ENCODE data around the gene RAB20.
"Not testable (repeated sequence)": the region's sequence is repeated elsewhere in the genome, so short reads cannot be mapped to it uniquely, and the experiment has no call there.

RAB20 gene

GRCh38 chr13:110506859-110507566 is 54.5 kb downstream of the RAB20 start:
- DNase-seq = peak; percentile 37

- DNase-seq = no peak
Measured at GRCh38 chr13:110506396-110506795, 55.1 kb downstream of the RAB20 start.

DNA sequence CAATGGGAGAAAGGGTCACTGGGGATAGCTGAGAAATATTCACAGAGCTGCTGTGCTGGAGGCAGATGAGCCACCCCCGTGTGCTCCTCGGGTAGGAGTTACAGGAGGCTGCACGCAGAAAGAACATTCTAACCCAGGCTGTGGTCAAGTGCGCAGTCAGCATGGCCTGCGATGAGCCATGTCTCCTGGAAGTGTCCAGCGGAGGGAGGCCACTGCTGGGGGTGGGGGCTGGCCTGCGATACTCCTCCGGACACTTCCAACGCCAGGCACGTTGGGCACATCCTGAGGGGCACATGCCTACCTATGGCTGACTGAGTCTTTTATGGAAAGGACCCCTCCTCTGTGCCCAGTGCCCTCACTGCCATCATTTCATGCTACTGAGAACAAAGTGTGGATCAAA is 55.9 kb downstream of the RAB20 start:
- DNase-seq = no peak

GRCh38 chr13:110503979-110504499 is 57.5 kb downstream of the RAB20 start:
- no peak for DNase-seq

GRCh38 chr13:110503037-110503901 is 58.3 kb downstream of the RAB20 start:
- DNase-seq = no peak

DNA sequence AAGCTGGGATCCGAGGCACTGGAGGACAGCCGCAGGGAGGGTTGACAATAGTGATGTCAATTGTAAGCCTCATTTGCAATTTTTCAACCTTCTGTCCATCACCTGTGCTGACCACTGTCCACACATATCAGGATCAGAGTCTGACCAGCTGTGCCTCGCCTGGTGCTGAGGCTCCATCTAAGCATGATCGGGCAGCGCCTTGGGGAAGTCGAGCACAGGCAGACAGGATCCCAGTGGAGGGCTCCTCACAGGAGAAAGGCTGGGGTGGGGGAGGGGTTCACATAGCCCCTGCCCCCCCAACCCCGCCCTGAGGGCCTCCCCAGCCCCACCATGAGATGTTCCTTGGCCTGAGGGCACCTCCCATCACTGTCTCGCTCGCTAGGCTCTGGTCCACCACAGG is 60.3 kb downstream of the RAB20 start:
- DNase-seq = no peak

GRCh38 chr13:110500341-110500740 is 61.2 kb downstream of the RAB20 start:
- no peak for DNase-seq

DNA sequence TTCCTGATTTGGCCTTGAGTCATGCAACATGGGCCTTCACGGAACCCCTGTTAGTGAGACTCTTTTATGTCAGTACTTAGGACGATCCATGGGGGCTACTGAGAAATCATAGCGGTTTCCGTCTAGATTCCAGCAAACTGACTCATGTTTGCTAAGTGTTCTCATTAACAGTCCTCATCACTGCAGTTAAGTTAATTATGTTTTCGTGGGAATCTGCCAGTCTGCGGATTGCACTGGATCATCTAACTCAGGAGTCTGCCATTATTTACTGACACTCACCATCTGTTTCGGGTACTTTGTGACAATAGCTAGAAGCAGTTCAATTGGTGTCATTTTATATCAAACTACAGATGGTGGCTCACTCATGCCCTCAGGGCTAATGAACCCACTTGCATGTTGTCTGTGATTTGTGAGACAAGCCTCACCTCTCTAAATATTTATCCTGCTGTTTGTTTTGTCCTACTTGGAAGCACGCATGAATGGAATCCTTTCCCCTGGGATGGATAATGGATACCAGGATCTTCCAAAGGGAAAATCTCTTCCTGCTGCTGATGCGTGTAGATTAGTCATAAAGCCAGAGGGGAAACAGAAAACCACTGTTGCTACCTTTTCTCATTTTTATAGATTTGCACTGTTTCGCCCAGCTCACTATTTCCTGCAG is 61.8 kb downstream of the RAB20 start:
- no peak for DNase-seq

GRCh38 chr13:110498765-110499164 is 62.8 kb downstream of the RAB20 start:
- no peak for DNase-seq

- DNase-seq = no peak
Measured at GRCh38 chr13:110498327-110498726, 63.2 kb downstream of the RAB20 start.

DNA sequence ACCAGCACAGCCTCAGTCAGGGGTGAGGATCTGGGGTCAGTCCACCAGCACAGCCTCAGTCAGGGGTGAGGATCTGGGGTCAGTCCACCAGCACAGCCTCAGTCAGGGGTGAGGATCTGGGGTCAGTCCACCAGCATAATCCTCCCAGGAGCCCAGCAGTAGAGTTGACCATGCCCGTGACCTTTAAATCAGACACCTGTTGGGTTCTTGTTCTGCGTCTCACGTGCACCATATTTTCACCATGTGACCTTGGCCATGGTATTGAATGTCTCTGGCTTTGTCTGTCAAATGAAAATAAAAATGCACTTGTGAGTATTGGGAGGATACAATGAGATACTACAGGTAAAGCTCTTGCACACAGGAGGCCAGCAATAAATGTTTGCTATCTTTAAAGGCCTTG is 63.6 kb downstream of the RAB20 start:
- DNase-seq = not testable (repeated sequence)

DNA sequence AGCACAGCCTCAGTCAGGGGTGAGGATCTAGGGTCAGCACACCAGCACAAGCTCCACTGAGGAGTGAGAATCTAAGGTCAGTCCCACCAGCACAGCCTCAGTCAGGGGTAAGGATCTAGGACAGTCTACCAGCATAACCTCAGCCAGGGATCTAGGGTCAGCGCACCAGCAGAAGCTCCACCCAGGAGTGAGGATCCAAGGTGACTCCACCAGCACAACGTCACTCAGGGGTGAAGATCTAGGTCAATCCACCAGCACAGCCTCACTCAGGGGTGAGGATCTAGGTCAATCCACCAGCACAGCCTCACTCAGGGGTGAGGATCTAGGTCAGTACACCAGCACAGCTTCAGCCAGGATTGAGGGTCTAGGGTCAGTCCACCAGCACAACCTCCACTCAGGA is 64.5 kb downstream of the RAB20 start:
- no peak for DNase-seq

DNA sequence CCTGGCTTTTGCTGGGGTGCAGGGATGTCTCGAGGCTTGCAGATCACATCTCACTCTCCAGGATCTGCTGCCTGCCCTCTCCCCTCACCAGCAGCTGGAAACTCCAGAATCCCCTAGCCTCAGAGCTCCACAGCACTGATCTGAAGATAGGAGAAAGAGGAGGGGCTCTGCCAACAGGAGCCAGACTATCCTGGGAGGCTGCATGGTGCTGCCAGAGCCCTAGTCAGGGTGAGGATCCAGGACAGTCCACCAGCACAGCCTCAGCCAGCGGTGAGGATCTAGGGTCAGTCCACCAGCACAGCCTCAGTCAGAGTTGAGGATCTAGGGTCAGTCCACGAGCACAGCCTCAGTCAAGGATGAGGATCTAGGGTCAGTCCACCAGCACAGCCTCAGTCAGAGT is 65.2 kb downstream of the RAB20 start:
- DNase-seq = no peak

- DNase-seq = no peak
Measured at GRCh38 chr13:110495881-110496280, 65.6 kb downstream of the RAB20 start.

DNA sequence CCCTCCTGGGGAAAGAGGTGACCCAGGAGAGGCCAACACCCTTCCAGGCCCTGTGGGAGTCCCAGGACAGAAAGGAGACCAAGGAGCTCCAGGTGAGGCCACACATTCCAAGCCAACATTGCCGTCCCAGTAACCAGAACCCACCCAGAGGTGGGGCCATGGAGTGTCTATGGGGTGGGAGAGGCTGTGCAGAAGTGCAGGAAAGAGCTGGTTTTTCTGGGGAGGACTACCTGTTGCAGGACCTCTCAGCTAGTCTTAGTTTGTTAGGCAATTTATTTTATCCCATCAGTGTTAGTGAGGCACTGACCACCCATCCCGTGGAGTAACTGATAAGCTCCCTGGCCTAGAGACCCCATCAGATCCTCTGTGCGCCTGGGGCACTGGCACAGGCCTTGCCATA is 66.1 kb downstream of the RAB20 start:
- no peak for DNase-seq

GRCh38 chr13:110493613-110494012 is 67.9 kb downstream of the RAB20 start:
- no peak for DNase-seq

DNA sequence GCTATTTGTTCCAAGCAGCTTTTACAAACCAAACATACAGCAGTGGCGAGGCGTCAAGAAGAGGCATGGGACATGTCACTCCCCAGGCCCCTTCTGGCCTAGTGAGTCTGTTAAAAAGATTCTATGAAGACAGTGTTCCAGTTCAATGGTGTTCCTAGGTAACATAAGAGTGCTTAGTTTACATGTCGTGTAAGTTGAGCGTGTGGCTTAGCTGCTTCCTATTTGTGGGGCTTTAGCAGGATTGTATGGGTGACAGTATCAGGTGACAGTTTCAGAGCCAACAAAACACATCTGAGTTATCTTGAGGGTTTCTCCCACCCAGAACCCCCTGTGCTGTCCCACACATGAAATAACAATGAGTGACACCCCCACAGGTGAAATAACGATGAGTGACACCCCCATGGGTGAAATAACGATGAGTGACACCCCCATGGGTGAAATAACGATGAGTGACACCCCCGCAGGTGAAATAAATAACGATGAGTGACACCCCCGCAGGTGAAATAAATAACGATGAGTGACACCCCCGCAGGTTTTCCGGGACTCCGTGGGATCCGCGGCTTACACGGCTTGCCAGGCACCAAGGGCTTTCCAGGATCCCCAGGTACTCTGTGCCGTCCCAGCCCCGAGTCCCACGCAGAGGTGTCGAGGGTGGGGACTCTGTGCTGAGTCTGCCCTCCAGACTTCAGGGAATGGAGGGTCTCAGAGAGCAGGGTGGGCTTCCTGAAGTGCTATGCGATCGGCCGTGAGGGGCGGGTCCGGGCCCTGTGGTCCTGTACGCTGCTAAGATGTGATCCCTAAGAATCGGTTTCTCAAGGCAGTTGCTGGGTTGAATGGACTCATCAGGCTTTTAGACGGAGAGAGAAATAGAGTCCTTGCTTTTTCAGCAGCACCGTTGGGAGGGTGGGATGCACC is 68.6 kb downstream of the RAB20 start:
- no peak for DNase-seq

- DNase-seq = no peak
Measured at GRCh38 chr13:110491869-110492678, 69.4 kb downstream of the RAB20 start.

DNA sequence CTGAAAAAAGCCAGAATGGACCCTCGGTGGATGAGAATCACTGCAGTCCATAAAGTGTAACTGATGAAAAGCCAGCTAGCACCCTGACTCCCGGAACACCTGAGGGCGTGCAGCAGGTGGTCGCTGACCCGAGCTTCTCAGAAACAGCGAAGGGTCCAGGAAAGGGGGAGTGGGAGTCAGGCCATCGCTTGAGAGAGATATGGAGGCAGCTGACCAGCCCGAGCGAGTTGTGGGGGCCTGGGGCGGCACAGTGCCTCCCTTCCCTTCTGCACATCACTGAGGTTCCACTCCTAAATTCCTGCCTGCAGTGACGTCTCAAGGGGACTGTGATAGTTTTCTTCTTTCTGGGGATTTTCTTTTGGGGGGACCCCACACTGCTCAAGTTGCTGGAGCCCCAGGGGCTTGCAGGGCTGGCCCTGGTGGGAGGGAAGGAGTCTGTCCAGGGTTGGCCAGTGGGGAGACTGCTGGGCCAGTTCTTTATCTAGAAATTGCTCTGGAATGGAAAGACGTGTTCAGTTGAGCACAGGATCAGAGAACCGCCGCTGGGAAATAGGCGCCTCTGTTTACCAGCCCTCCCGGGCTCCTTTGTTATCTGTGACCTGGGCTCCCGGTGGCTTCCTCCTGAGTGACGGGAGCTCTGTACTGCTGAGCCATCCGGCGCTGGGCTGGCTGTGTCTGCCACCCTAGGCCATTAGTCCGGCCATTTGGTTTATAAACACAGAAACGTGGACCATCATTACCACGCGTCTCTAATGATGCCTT is 71.3 kb downstream of the RAB20 start:
- no peak for DNase-seq

GRCh38 chr13:110486880-110487279 is 74.6 kb downstream of the RAB20 start:
- not testable (repeated sequence) for DNase-seq

Data from RPMI8226 (cell line).